Fibroblast of upper back skin (primary cell): ENCODE data around the gene LAMTOR2.
"Not testable (repeated sequence)": the region's sequence is repeated elsewhere in the genome, so short reads cannot be mapped to it uniquely, and the experiment has no call there.

ENCODE experiments used
- DNase-seq: peaks from one replicate; pipeline ENCODE4 v3.0.0-alpha.2; 2013

The LAMTOR2 gene

GRCh38 chr1:156052862-156053767 is 1.5 kb upstream of the LAMTOR2 start:
- DNase-seq: peak; percentile 57

DNA sequence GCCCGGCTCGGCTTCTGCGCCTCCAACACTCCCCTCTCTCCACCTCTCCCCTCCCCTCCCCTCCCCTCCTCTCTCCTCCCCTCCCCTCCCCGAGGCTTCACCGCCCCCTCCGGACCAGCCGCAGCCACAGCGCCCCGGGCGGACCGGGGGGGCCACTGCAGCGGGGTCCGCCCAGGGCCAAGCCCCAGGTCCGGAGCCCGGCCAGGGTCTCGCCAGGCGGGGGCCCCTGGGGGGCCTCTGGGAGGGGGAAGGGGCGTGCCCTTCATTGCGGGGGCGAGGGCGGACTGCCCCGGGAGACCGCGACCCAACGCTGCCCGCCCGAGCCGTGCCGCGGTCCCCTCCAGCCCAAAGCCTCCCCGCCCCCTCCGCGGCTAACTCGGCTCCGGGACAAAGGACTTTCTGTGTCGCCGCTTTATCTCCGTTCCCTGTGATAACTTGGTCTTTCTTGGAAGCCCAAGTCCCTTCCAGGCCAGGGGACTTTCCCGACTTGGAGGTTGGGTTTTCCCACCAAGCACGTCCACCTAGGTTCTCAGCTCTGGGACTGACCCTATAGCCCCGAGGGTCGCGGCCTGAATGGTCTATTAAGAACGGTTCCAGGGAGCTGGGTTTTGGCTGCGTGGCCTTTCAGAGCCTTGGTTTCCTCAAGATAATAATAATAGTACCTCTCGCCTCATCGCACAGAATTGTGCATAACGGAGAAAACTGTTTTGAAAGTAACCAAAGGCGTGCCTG is 648 bp upstream of the LAMTOR2 start, which contains the start of gene UBQLN4:
TSS of gene UBQLN4 (minus strand) at position 31 of the 732 bp plus-strand sequence. CDS start 97 bp downstream, outside the sequence.
- DNase-seq: peak; percentile 88

GRCh38 chr1:156055281-156056048 is 883 bp downstream of the LAMTOR2 start:
- DNase-seq: no peak

DNA sequence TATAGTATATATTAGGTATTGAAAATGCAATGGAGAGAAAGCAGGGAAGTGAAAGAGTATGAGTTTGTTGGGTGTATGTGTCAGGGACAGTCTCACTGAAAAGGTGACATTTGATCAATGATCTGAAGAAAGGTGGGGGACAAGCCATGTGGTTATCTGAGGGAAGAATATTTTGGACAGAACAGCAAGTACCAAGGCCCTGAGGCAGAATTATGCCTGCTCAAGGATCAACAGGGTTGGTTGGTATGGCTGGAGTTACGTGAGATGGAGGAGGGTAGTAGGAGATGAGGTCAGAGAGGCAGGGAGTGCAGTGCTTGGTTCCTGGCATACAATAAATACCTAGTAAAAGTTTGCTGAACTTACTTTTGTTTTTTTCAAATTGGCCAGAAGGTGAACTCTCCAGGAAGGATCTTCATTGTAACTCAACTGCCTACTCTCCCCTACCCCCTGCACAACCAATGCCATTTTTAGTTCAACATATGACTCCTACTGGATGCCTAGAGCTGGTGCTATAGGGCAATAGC is 1.8 kb downstream of the LAMTOR2 start:
- no peak for DNase-seq

DNA sequence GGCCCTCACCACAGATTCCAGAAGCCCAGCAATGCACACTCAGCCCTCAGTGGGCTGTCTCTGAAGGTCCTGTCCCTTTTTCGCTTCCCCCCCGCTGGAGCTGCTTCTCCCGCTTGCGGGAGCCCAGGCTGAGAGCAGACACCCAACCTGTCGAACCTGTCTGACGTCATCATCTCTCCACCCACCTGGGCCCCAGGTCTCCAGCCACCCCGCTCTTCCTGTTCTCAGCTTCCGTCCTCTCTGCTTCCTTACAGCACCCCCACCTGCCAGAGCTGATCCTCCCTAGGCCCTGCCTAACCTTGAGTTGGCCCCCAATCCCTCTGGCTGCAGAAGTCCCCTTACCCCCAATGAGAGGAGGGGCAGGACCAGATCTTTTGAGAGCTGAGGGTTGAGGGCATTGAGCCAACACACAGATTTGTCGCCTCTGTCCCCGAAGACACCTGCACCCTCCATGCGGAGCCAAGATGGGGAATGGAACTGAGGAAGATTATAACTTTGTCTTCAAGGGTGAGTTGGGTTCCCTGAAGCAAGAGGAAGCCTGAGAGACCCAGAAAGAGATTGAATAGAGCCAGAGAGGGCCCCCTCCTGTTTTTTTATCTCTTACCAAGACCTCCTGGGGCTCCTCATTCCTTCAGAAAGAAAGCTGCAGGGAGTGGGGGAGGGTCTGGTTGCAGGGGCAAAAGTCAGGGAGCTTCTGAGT is 6.5 kb downstream of the LAMTOR2 start, which contains the start of gene RAB25:
TSS of gene RAB25 (plus strand) at position 224 of the 700 bp plus-strand sequence. CDS start at position 465, 241 bp downstream.
- no peak for DNase-seq

DNA sequence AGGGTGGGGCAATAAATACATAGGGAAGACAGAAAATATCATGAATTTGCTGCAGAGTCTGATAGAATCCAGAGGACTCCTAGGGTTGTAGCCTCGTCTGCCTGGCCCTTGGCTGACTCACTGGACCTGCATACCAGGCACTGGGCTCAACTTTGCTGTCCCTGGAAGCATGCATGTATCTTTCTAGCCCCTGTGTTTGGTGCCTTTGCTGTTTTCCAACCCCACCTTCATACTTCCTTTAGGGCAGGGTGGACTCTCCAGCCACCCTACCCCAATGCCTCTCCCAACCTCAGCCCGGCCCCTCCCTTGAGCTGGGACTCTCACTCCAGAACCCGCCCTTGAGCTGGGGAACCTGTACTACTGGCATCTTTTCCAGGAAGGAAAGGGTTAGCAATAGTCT is 7.6 kb downstream of the LAMTOR2 start:
- no peak for DNase-seq

DNA sequence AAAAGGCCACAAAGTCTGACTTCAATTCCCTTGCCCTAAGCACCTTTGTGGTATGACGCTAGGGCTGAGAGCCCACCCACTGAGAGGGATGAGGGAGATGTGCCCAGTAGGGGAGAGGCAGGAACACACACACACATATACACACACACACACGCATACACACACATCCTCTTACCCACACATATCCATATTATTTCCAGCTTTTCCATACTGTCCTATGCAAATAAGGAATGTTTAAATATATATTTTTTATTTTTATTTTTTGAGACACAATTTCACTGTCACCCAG is 9.4 kb downstream of the LAMTOR2 start:
- no peak for DNase-seq

GRCh38 chr1:156064615-156065014 is 10.0 kb downstream of the LAMTOR2 start:
- no peak for DNase-seq

DNA sequence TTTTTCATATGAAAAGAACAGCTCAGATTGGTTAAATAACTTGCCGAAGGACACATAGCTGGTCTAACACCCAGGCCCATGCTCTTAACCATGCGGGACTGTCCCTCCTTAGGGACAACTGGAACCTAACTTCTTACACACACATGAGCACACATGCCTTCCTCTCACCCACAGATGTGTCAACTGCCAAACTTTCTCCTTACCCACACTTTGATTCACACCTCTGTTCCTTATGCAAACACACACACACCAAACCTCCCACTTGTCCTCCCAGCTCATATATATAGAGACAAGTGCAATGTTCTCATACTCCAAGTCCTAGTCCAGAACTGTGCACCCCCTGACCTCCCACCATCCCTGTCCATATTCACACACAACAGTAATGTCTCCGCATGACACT is 10.6 kb downstream of the LAMTOR2 start:
- no peak for DNase-seq

GRCh38 chr1:156065871-156066270 is 11.3 kb downstream of the LAMTOR2 start:
- no peak for DNase-seq

DNA sequence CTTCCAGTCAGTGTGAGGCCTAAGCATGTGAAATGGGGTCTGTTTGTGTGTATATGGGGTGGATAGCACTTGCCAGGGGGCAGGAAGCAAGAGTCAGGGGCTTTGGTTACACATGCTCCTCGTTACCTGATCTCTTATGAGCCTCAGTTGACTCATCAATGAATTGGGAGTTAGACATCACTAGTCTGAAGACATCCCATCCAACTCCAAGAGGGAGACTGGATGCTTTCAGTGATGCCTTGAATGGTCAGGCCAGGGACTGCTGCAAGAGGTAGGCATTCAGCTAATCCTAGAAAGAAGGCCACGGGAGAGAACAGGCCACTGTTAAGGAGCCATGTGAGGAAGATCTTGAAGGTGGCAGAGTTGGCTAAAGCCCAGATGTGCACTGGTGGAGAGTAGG is 12.7 kb downstream of the LAMTOR2 start:
- DNase-seq: no peak

GRCh38 chr1:156069490-156070455 is 15.2 kb downstream of the LAMTOR2 start:
- DNase-seq: no peak

DNA sequence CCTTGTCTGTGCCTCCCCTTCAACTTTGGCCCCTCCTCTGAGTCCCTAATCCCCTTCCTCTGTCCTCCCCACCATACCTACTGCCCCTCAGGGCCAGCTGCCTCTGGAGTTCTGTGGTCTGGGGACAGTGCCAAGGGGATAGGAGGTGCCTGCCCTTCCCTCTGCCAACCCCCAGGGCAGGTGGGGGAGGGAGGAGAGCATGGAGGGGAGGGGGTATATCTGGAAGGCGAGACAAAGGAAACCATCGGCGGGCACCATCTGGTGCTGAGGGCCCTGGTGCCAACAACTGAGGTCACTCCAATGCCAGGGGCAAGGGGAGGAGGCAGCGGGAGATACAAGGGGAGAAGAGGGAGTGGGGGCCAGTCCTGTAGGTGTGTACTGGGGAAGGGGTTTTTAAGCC is 16.0 kb downstream of the LAMTOR2 start:
- no peak for DNase-seq

DNA sequence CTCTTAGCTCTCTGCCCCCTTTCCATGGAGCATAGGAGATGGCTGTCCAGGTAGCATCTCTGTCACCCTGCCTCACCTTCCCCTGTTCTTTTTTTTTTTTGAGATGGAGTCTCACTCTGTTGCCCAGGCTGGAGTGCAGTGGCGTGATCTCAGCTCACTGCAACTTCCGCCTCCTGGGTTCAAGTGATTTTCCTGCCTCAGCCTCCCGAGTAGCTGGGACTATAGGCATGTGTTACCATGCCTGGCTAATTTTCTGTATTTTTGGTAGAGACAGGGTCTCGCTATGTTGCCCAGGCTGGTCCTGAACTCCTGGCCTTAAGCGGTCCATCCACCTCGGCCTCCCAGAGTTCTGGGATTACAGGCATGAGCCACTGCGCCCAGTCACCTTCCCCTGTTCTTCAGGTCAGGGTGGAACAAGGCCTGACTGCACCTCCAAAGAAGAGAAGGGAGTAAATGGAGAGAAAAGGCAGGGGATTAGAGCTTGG is 16.8 kb downstream of the LAMTOR2 start:
- not testable (repeated sequence) for DNase-seq

DNA sequence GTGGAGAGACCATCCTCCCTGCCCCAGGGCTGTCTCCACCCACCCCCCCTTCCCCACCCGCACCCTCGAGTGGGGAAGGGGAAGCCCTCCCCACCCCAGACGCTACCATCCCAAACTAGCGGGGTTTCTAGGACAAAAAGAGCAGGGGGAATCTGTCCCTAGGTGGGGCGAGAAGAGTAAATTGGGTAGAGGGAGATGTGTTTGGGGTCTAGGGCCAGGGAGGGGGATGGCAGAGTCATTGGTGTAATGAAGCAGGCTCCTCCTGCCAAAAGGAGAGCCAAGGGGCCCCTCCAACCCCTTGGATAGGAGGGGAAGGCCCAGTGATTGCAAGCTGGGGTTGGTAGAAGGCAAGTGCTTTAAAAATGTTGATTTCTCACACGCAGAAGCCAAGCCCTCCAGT is 17.7 kb downstream of the LAMTOR2 start:
- DNase-seq: no peak

DNA sequence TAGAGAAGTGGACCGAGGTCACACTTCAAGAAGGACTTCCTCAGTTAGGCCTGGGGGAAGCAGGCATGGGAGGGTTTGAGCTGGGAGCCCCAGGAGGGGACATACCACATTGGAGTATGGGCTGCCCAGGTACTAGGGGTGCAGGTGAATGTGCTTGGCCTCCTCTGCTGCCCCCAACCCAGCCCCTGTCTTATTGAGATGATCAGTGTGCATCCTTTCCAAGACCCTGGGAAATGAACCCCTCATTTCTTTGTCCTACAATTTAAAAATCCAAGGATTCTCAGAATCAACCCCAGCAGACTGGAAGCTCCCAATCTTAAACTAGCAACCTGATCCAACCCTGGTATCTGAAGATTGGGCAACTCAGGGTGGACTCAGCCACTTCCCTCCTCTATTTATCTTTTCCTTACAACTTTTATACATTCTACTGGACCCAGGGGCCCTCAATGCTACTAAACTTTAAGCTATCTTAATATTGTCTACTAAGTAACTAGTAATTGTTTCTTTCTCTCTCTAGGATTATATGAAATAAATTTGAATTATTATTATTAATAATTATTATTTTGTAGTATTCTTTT is 18.6 kb downstream of the LAMTOR2 start:
- DNase-seq: no peak

DNA sequence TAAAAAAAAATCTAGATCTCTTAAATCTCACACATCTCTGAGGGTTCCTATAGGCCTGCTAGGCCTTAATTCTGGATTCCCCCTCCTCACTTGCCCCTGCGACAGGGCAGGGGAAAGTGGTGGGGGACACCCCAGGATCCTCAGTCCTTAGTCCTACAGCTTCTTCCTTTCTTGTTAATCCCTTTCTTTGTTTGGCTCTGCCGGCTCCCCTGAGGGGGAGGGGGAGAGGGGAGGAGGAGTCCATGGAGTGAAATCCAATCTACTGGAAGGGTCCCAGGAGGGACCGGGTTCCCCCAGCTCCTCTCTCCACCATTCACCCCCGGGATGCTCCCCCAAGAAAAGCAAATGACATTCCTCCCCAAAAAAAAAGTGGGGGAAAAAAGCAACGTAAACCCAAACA is 19.2 kb downstream of the LAMTOR2 start:
- DNase-seq: no peak

DNA sequence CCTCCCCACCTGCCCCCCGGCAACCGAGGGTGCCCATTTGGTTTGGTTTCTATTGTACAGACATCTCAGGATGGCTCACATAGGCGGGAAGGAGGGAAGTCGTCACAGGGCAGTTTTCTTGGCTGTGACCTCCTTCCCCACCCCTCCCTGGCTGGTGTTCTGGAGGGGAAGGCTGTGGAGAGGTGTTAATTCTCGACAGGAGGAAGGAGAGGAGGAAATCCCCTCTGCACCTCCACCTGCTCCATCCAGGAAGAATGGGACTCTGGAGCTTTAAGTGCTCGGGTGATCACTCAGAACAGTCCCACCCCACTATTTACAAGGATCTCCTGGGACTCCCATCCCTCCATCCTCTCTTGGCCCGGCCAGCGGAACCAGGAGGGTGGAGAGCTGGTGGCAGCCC is 20.1 kb downstream of the LAMTOR2 start:
- DNase-seq: no peak

DNA sequence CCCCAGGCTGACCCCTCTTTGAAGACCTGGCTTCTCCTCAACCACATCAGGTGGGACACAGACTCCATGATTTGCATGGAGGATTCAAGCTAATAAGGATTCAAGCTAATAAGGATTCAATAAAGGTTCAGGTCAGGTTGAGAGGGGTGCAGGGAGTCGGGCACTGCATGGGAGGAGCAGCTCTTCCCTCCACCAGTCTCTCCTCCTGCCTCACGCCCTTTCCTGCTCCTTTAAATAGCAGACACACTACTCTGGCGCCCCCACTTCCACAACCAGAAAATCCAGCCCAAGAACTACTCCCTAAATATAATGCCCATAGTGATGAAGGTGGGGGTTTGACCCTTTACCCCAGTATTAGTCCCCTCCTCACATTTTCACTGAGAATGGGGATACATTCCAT is 20.6 kb downstream of the LAMTOR2 start:
- DNase-seq: no peak

GRCh38 chr1:156075775-156076204 is 21.2 kb downstream of the LAMTOR2 start:
- DNase-seq: no peak
